Panc1 (cell line): ENCODE measurements around the gene MYLK3.

ENCODE experiments used
- CTCF ChIP-seq: fragments of 450-650 bp; IDR thresholded peaks from 2 replicates; pipeline ENCODE4 v1.5.1; 2017; ENCODE audit warnings: mild to moderate bottlenecking
- TCF7L2 ChIP-seq: IDR thresholded peaks from 2 replicates; pipeline ENCODE4 v1.6.1; 2011; ENCODE audit warnings: mild to moderate bottlenecking, low read depth, low read length, inconsistent platforms

- TF ChIP-seq CTCF (no peak), TCF7L2 (no peak)
These were observed 52.2 kb downstream of the MYLK3 start for GRCh38 chr16:46695937-46696336.
